GM23338 (cell line): ENCODE measurements around the gene DDX31. TPM values are rescaled to one million over a fixed set of nuclear protein-coding genes. Genes with fewer than 3 reads are reported as not detected.

Experiments used
- ATAC-seq: fragments of 200-7000 bp; cut with Tn5 transposase; 3 replicates; pipeline ENCODE4 v1.9.1; 2020
- DNase-seq: peaks from one replicate; pipeline ENCODE4 v3.0.0-alpha.2; 2015; ENCODE audit warnings: low spot score
- H2AFZ ChIP-seq: fragments of 200-600 bp; sonication (generic); 2 replicates; pipeline ENCODE4 v1.8.0; 2016; ENCODE audit warnings: antibody characterized with exemption, mild to moderate bottlenecking, moderate library complexity
- H3F3A ChIP-seq: fragments of 200-600 bp; sonication (generic); replicated peaks from 2 replicates; pipeline ENCODE4 v1.8.0; 2017; ENCODE audit warnings: antibody characterized with exemption, mixed run types, low read depth
- H3K27ac ChIP-seq: fragments of 200-600 bp; sonication (generic); 2 replicates; pipeline ENCODE4 v1.6.1; 2016; ENCODE audit warnings: low read depth
- H3K27me3 ChIP-seq: fragments of 200-600 bp; sonication (generic); 2 replicates; pipeline ENCODE4 v1.8.0; 2016; ENCODE audit warnings: mild to moderate bottlenecking, mixed run types, moderate library complexity; ENCODE audit not compliant: insufficient read depth
- H3K36me3 ChIP-seq: fragments of 200-600 bp; sonication (generic); 2 replicates; pipeline ENCODE4 v1.8.0; 2016; ENCODE audit warnings: mild to moderate bottlenecking; ENCODE audit not compliant: insufficient read depth
- H3K4me1 ChIP-seq: fragments of 200-600 bp; sonication (generic); 2 replicates; pipeline ENCODE4 v1.8.0; 2016; ENCODE audit warnings: mild to moderate bottlenecking, moderate library complexity; ENCODE audit not compliant: insufficient read depth
- H3K4me2 ChIP-seq: fragments of 200-600 bp; sonication (generic); 2 replicates; pipeline ENCODE4 v1.7.1; 2017; ENCODE audit warnings: mixed run types
- H3K4me3 ChIP-seq: fragments of 200-600 bp; sonication (generic); 2 replicates; pipeline ENCODE4 v1.6.1; 2016; ENCODE audit warnings: mixed run types
- H3K79me2 ChIP-seq: fragments of 200-600 bp; sonication (generic); replicated peaks from 2 replicates; pipeline ENCODE4 v1.8.0; 2017; ENCODE audit warnings: mild to moderate bottlenecking; ENCODE audit not compliant: insufficient read depth
- H3K9me2 ChIP-seq: fragments of 200-600 bp; sonication (generic); 2 replicates; pipeline ENCODE4 v1.8.0; 2017; ENCODE audit not compliant: insufficient read depth
- H4K20me1 ChIP-seq: fragments of 200-600 bp; sonication (generic); replicated peaks from 2 replicates; pipeline ENCODE4 v1.8.0; 2017; ENCODE audit warnings: mild to moderate bottlenecking; ENCODE audit not compliant: insufficient read depth
- H3K27ac Mint-ChIP-seq: 2 replicates; pipeline ENCODE4 v1.8.0; 2020; ENCODE audit warnings: inconsistent platforms, mild to moderate bottlenecking, moderate library complexity, mixed read lengths
- H3K27me3 Mint-ChIP-seq: 3 replicates; pipeline ENCODE4 v1.8.0; 2022; ENCODE audit warnings: low read depth, mild to moderate bottlenecking, moderate library complexity, mixed read lengths, inconsistent platforms; ENCODE audit not compliant: insufficient read depth, poor library complexity
- H3K36me3 Mint-ChIP-seq: 3 replicates; pipeline ENCODE4 v1.8.0; 2021; ENCODE audit warnings: low read depth, mild to moderate bottlenecking, inconsistent platforms, moderate library complexity, mixed read lengths
- H3K4me1 Mint-ChIP-seq: 3 replicates; pipeline ENCODE4 v1.8.0; 2020; ENCODE audit warnings: mild to moderate bottlenecking, inconsistent platforms, mixed read lengths
- H3K4me3 Mint-ChIP-seq: 3 replicates; pipeline ENCODE4 v1.8.0; 2021; ENCODE audit warnings: moderate library complexity, mild to moderate bottlenecking, inconsistent platforms, mixed read lengths
- H3K9me3 Mint-ChIP-seq: 3 replicates; pipeline ENCODE4 v1.8.0; 2020; ENCODE audit warnings: moderate library complexity, mild to moderate bottlenecking, inconsistent platforms, mixed read lengths
- ETS1 ChIP-seq: IDR thresholded peaks from 2 replicates; pipeline ENCODE4 v1.6.1; 2016; ENCODE audit warnings: antibody characterized with exemption
- EZH2phosphoT487 ChIP-seq: fragments of 200-600 bp; sonication (generic); IDR thresholded peaks from one replicate; pipeline ENCODE4 v1.8.1; 2018; ENCODE audit warnings: antibody characterized with exemption; ENCODE audit not compliant: unreplicated experiment
- JUNB ChIP-seq: IDR thresholded peaks from one replicate; pipeline ENCODE4 v1.6.1; 2016; ENCODE audit warnings: antibody characterized with exemption; ENCODE audit not compliant: unreplicated experiment
- ZNF114 ChIP-seq: fragments of 250-450 bp; sonication (Bioruptor Pico); IDR thresholded peaks from 2 replicates; pipeline ENCODE4 v1.5.0; 2020; ENCODE audit warnings: mild to moderate bottlenecking, moderate library complexity
- ZNF462 ChIP-seq: fragments of 250-450 bp; sonication (Bioruptor Pico); IDR thresholded peaks from 2 replicates; pipeline ENCODE4 v1.5.0; 2020; ENCODE audit warnings: mild to moderate bottlenecking, moderate library complexity
- polyA plus RNA-seq: library from polyadenylated mRNA; unstranded; fragments of >200 nt; fragmentation: Nextera tagmentation; extraction: Ambion mirVana; gene quantifications from 2 replicates; pipeline ENCODE4 v1.2.1, GENCODE V29; 2016
- total RNA-seq: library from RNA; depleted of rRNA; stranded (reverse); fragments of >200 nt; shearing (Covaris generic); gene quantifications from 2 replicates; pipeline ENCODE4 v1.2.3, GENCODE V29; 2014

Gene DDX31
- total and polyA plus RNA-seq, 2 experiments from 2014 or later = 14.8 to 23.5 TPM

DNA sequence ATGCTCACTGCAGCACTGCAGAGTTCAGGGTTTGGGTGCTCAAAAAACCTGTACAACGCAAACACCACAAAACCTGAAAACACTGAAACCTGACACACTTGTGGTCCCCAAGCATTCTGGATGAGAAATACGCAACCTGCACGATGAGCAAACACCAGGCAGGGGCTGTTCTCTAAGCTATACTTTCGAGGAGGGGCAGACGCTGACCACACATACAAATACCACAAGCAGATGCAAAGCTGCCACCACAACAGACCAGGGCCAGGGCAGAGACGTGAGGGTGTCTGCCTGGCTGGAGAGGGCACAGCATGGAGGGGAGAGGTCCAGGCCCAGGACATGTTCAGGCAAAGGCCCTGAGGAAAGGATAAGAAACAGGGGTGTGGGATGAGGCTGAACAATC, 64.4 kb downstream of the DDX31 start:
- no peak for TF ChIP-seq EZH2phosphoT487
- no peak for TF ChIP-seq ZNF462 (CRISPR knock-in tag)
- no peak for TF ChIP-seq ETS1
- H2AFZ ChIP-seq = no peak overlapping the region
- Mint-ChIP-seq H3K36me3 (peaks cover 39% of the 10 kb centered on the region), H3K4me3 (no peak overlapping the region), H3K27me3 (peaks cover 8% of the 10 kb centered on the region), H3K9me3 (no peaks in the 10 kb centered on the region), H3K4me1 (no peaks in the 10 kb centered on the region; the same call in 2 of the 3 replicates), H3K27ac (peak overlapping the region; percentile 35)
- DNase-seq = no peak
- no peak overlapping the region for H3K27ac ChIP-seq
- H3K9me2 ChIP-seq = no peaks in the 10 kb centered on the region
- H3K4me2 ChIP-seq = no peak overlapping the region
- no peaks in the 10 kb centered on the region for H3K79me2 ChIP-seq
- H4K20me1 ChIP-seq = peaks cover 6% of the 10 kb centered on the region
- H3K36me3 ChIP-seq = peaks cover 3% of the 10 kb centered on the region; the same call in 1 of the 2 replicates
- no peak overlapping the region for H3K4me3 ChIP-seq
- no peaks in the 10 kb centered on the region for H3K4me1 ChIP-seq
- no peaks in the 10 kb centered on the region for H3K27me3 ChIP-seq
- H3F3A ChIP-seq = no peaks in the 10 kb centered on the region
- ATAC-seq = peak; percentile 19; the same call in 1 of the 3 replicates

DNA sequence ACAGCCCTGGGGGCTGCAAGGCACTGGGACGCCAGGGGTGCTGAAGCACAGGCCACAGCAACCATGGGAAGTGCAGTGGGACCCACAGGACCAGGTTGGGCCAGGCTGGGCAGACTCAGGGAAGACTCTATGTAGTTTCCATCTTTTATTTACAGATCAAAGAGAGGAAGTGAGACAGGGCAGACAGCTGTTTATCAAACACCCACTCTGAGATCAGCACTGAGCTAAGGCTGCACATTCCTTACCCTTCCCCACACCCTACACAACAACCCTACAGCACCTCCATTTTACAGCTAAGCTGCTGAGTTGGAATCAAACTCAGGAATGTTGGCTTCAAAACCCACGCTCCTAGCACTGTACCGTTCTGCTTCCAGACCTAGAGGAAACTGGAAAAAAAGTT, 67.6 kb downstream of the DDX31 start:
- H4K20me1 ChIP-seq = peaks cover 10% of the 10 kb centered on the region; the same call in 1 of the 2 replicates
- no peaks in the 10 kb centered on the region for H3K4me1 ChIP-seq
- H3K79me2 ChIP-seq = no peaks in the 10 kb centered on the region
- no peak overlapping the region for H3K4me3 ChIP-seq
- no peaks in the 10 kb centered on the region for H3K9me2 ChIP-seq
- H3K27me3 ChIP-seq = no peaks in the 10 kb centered on the region
- H3K27ac ChIP-seq = no peak overlapping the region
- no peaks in the 10 kb centered on the region; the same call in 1 of the 2 replicates for H3K36me3 ChIP-seq
- no peaks in the 10 kb centered on the region for H3F3A ChIP-seq
- H3K4me3 Mint-ChIP-seq = no peak overlapping the region
- no peak for DNase-seq
- H3K4me1 Mint-ChIP-seq = peaks cover 9% of the 10 kb centered on the region; the same call in 2 of the 3 replicates
- H3K27me3 Mint-ChIP-seq = peaks cover 8% of the 10 kb centered on the region
- H3K4me2 ChIP-seq = no peak overlapping the region
- 0 out of 2 replicates have a peak overlapping the region, but pooled peaks have one; percentile 1 for H3K27ac Mint-ChIP-seq
- no peak overlapping the region for H2AFZ ChIP-seq
- no peaks in the 10 kb centered on the region for H3K9me3 Mint-ChIP-seq
- H3K36me3 Mint-ChIP-seq = peaks cover 24% of the 10 kb centered on the region
- ATAC-seq = no peak
- TF ChIP-seq ZNF462 (CRISPR knock-in tag) (no peak), ZNF114 (CRISPR knock-in tag) (no peak), JUNB (no peak)
